Activated naive CD4-positive, alpha-beta T cell treated with anti-CD3 and anti-CD28 coated beads, Interleukin-2, amount 50 U/mL, for 16 hours (primary cell): Measurements from ENCODE around the gene BCS1L.

ENCODE experiments used
- DNase-seq: peaks from one replicate; pipeline ENCODE4 v3.0.0-alpha.2; 2020

BCS1L gene

GRCh38 chr2:218662827-218663226, 3.3 kb downstream of the BCS1L start:
- no peak for DNase-seq

GRCh38 chr2:218663901-218664300, 4.4 kb downstream of the BCS1L start:
- DNase-seq = no peak

- no peak for DNase-seq
These were observed 5.2 kb downstream of the BCS1L start for GRCh38 chr2:218664653-218665052.

- DNase-seq = no peak
These were observed 11.7 kb downstream of the BCS1L start for GRCh38 chr2:218671097-218671653.

GRCh38 chr2:218671654-218672566, 12.4 kb downstream of the BCS1L start, which contains the start of the genes RNF25 and STK36:
Gene RNF25, minus strand, starts transcription at chr2:218672002. Its CDS starts 32 bp downstream, at chr2:218671970.
Gene STK36, plus strand, starts transcription at chr2:218672086. Its CDS starts 744 bp downstream, at chr2:218672830.
- DNase-seq = peak; percentile 85

- DNase-seq = no peak
These were observed 19.6 kb downstream of the BCS1L start for GRCh38 chr2:218679119-218679518.

- no peak for DNase-seq
These were observed 20.6 kb downstream of the BCS1L start for GRCh38 chr2:218680061-218680460.

GRCh38 chr2:218687400-218688060, 28.0 kb downstream of the BCS1L start:
- DNase-seq = peak; percentile 26

- no peak for DNase-seq
These were observed 31.8 kb downstream of the BCS1L start for GRCh38 chr2:218691234-218691633.

- no peak for DNase-seq
These were observed 35.1 kb downstream of the BCS1L start for GRCh38 chr2:218694405-218695145.

GRCh38 chr2:218698885-218699284, 39.4 kb downstream of the BCS1L start:
- DNase-seq = no peak

- no peak for DNase-seq
These were observed 42.3 kb downstream of the BCS1L start for GRCh38 chr2:218701806-218702205.

GRCh38 chr2:218703341-218703740, 43.9 kb downstream of the BCS1L start:
- no peak for DNase-seq

- no peak for DNase-seq
These were observed 48.6 kb downstream of the BCS1L start for GRCh38 chr2:218708086-218708485.

GRCh38 chr2:218709908-218710307, 50.4 kb downstream of the BCS1L start:
- DNase-seq = no peak

- DNase-seq = no peak
These were observed 50.8 kb downstream of the BCS1L start for GRCh38 chr2:218710334-218710686.

GRCh38 chr2:218710687-218711549, 51.4 kb downstream of the BCS1L start, which contains the start of gene TTLL4:
Gene TTLL4, plus strand, starts transcription at chr2:218710835. Its CDS starts 26,842 bp downstream, at chr2:218737677.
- peak; percentile 99 for DNase-seq

GRCh38 chr2:218711550-218711929, 52.1 kb downstream of the BCS1L start:
- no peak for DNase-seq
